Right atrium auricular region (tissue), 2 donors: ENCODE results near the gene CEP76. TPM values are rescaled to one million over a fixed set of nuclear protein-coding genes. Genes with fewer than 3 reads are reported as not detected.

ENCODE experiments used
- DNase-seq: peaks from one replicate; pipeline ENCODE4 v3.0.0-alpha.2; 2019; ENCODE audit warnings: low spot score
- H3K27ac ChIP-seq, 2 donors: fragments of 200-600 bp; sonication (generic); 1 replicate in 1 of 2; 2 replicates in 1 of 2; pipeline ENCODE4 v1.5.1; 2016 to 2019
- H3K27me3 ChIP-seq, 2 donors: fragments of 200-600 bp; sonication (generic); one replicate each; pipeline versions ENCODE4 v1.5.1 to v1.6.0; 2017 to 2019
- H3K36me3 ChIP-seq: fragments of 200-600 bp; sonication (generic); one replicate; pipeline ENCODE4 v1.5.1; 2016
- H3K4me1 ChIP-seq, 2 donors: fragments of 200-600 bp; sonication (generic); one replicate each; pipeline versions ENCODE4 v1.5.1 to v1.6.0; 2017 to 2019
- H3K4me3 ChIP-seq, 2 donors: fragments of 200-600 bp; sonication (generic); 1 replicate in 1 of 2; 2 replicates in 1 of 2; pipeline ENCODE4 v1.5.1; 2017 to 2019; ENCODE audit warnings: mild to moderate bottlenecking in 1 of 2, moderate library complexity in 1 of 2
- H3K9me3 ChIP-seq, 2 donors: fragments of 200-600 bp; sonication (generic); one replicate each; pipeline ENCODE4 v1.5.1; 2019
- total RNA-seq, 2 donors: library from RNA; depleted of rRNA; stranded (reverse); fragments of >200 nt; gene quantifications; one replicate each; pipeline ENCODE4 v1.1.0, GENCODE V29; 2016
- TF ChIP-seq, protein P1 (sequence below), 2 donors: fragments of 200-600 bp; sonication (generic); IDR thresholded peaks; one replicate each; pipeline ENCODE4 v1.5.1; 2019; ENCODE audit warnings: antibody characterized with exemption in 2 of 2

CEP76 gene
- total RNA-seq, 2 donors from 2014 or later, result 3.1 to 4.4 TPM

GRCh38 chr18:12703096-12703567 is 609 bp upstream of the CEP76 start:
- peaks cover 22% of the 10 kb centered on the region for H3K36me3 ChIP-seq

DNA sequence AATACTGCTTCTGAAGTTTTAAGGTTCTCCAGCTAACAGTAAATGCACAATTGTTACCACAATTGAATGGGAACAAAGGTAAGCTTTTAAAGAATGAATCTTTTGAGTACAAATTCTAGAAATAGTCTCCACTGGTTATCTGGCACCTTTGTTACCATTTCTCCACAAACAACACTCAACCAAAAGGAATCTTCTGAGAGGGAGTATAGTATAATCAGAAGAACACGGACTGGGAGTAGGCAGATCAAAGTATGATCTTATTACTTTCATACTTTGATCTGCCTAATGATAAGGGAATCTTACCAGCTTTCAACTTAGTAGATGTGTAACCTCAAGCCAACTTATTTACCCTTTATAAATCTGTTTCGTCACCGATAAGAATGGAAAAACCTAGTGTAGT is 1.4 kb downstream of the CEP76 start:
- H3K4me3 ChIP-seq, result peak overlapping the region in 1 of 2 donors; percentile 92
- no peaks in the 10 kb centered on the region for H3K27me3 ChIP-seq
- no peak for DNase-seq
- no peaks in the 10 kb centered on the region for H3K9me3 ChIP-seq
- peaks cover 6% of the 10 kb centered on the region for H3K36me3 ChIP-seq
- H3K4me1 ChIP-seq, result peaks cover 0 to 29% of the 10 kb centered on the region in 2 donors
- no peak overlapping the region for H3K27ac ChIP-seq
- TF ChIP-seq, protein P1, sequence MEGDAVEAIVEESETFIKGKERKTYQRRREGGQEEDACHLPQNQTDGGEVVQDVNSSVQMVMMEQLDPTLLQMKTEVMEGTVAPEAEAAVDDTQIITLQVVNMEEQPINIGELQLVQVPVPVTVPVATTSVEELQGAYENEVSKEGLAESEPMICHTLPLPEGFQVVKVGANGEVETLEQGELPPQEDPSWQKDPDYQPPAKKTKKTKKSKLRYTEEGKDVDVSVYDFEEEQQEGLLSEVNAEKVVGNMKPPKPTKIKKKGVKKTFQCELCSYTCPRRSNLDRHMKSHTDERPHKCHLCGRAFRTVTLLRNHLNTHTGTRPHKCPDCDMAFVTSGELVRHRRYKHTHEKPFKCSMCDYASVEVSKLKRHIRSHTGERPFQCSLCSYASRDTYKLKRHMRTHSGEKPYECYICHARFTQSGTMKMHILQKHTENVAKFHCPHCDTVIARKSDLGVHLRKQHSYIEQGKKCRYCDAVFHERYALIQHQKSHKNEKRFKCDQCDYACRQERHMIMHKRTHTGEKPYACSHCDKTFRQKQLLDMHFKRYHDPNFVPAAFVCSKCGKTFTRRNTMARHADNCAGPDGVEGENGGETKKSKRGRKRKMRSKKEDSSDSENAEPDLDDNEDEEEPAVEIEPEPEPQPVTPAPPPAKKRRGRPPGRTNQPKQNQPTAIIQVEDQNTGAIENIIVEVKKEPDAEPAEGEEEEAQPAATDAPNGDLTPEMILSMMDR (IDR thresholded peaks at IDR 0.05), result no peak

More at GRCh38 chr18:12703096-12703567, 609 bp upstream of the CEP76 start:
- H3K27ac ChIP-seq, result peak overlapping the region; percentile 94 to 98
- DNase-seq, result no peak
- peak overlapping the region; percentile 81 to 92 for H3K4me3 ChIP-seq
- H3K4me1 ChIP-seq, result peaks cover 0 to 29% of the 10 kb centered on the region in 2 donors
- TF ChIP-seq, protein P1 (IDR thresholded peaks at IDR 0.05), result no peak
- H3K9me3 ChIP-seq, result no peaks in the 10 kb centered on the region
- H3K27me3 ChIP-seq, result no peaks in the 10 kb centered on the region

GRCh38 chr18:12699747-12700146 is 2.8 kb downstream of the CEP76 start:
- H3K4me1 ChIP-seq, result peaks cover 0 to 25% of the 10 kb centered on the region in 2 donors
- H3K36me3 ChIP-seq, result peaks cover 6% of the 10 kb centered on the region
- H3K4me3 ChIP-seq, result no peak overlapping the region
- TF ChIP-seq, protein P1 (IDR thresholded peaks at IDR 0.05), result no peak
- no peaks in the 10 kb centered on the region for H3K27me3 ChIP-seq
- no peak for DNase-seq
- no peaks in the 10 kb centered on the region for H3K9me3 ChIP-seq
- no peak overlapping the region for H3K27ac ChIP-seq

DNA sequence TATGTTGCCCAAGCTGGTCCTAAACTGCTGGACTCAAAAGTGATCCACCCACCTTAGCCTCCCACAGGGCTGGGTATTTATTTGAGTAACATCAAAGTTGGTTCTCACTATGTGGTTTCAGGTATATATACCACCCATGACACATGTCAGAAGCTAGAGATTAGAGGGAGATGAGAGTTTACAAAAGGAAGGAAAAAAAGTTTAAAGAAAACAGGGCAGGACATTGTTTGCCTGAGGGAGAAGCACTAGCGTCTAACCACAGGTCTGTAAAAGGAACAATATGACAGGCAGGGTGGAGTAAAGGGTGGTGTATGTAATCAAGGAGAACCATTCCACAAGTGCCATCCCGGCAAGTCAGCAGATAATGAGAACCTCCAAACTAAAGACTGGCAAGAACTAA is 8.5 kb downstream of the CEP76 start:
- Histone ChIP-seq H3K4me3 (no peak overlapping the region), H3K27ac (no peak overlapping the region), H3K4me1 (no peaks in the 10 kb centered on the region), H3K27me3 (no peaks in the 10 kb centered on the region), H3K36me3 (peaks cover 4% of the 10 kb centered on the region), H3K9me3 (no peaks in the 10 kb centered on the region)
- TF ChIP-seq, protein P1 (IDR thresholded peaks at IDR 0.05), result no peak
- no peak for DNase-seq

DNA sequence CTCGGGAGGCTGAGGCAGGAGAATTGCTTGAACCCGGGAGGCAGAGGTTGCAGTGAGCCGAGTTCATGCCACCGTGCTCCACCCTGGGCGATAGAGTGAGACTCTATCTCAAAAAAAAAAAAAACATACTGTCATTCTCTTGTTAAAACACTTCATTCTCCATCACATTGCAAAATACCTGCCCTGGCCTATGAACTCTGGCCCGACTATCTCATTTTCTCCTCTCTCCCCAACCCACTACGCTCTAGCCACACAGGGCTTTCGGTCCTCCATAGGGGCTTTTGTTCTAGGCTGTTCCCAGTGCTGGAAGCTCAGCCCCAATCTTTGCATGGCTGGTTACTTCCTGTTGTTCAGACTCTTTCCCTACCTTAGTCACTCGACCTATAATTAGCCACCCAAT is 10.3 kb downstream of the CEP76 start:
- Histone ChIP-seq H3K4me3 (no peak overlapping the region), H3K27ac (no peak overlapping the region), H3K9me3 (no peaks in the 10 kb centered on the region), H3K27me3 (no peaks in the 10 kb centered on the region), H3K4me1 (no peaks in the 10 kb centered on the region), H3K36me3 (peaks cover 4% of the 10 kb centered on the region)
- no peak for DNase-seq
- TF ChIP-seq, protein P1 (IDR thresholded peaks at IDR 0.05), result no peak

DNA sequence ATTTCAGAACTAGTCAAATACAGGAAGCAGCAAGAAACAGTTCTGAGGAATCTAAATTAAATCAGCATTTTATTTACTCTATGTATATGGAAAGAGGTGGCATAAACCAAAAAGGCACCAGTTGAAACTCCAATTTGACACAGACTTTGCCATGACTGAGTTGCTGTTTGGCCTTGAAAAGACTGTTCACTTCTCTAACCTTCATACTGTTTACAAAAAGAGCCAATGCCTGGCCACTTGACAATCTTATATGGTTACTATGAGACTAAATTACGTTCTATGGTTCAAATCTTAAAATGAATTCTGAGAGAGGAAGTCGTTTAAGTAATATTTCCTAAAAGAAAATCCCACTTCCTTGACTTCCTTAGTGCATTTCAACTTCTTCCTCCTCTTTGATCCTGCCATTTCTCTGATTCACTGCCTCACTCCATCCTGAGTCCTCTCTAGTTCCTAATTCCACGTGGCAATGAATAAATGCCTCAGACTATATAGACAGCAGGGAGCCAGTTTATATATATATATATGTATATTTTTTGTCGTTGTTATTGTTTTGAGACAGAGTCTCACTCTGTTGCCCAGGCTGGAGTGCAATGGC is 13.2 kb downstream of the CEP76 start:
- H3K9me3 ChIP-seq, result no peaks in the 10 kb centered on the region
- H3K27me3 ChIP-seq, result no peaks in the 10 kb centered on the region
- H3K36me3 ChIP-seq, result peaks cover 15% of the 10 kb centered on the region
- TF ChIP-seq, protein P1 (IDR thresholded peaks at IDR 0.05), result no peak
- H3K27ac ChIP-seq, result no peak overlapping the region
- no peak overlapping the region for H3K4me3 ChIP-seq
- H3K4me1 ChIP-seq, result no peaks in the 10 kb centered on the region
- DNase-seq, result no peak
